Hepatocyte (in vitro differentiated cells): ENCODE results near the gene RALA.

ENCODE experiments used
- CTCF ChIP-seq: fragments of 200-600 bp; sonication (generic); IDR thresholded peaks from 2 replicates; pipeline ENCODE4 v1.5.1; 2016; ENCODE audit warnings: antibody characterized with exemption, mild to moderate bottlenecking; ENCODE audit not compliant: poor library complexity
- EZH2 ChIP-seq: fragments of 200-600 bp; sonication (generic); IDR thresholded peaks from 2 replicates; pipeline ENCODE4 v1.6.1; 2016; ENCODE audit warnings: antibody characterized with exemption, mild to moderate bottlenecking, borderline replicate concordance
- EZH2phosphoT487 ChIP-seq: fragments of 200-600 bp; sonication (generic); IDR thresholded peaks from one replicate; pipeline ENCODE4 v1.6.1; 2018; ENCODE audit warnings: antibody characterized with exemption, mild to moderate bottlenecking, low read depth, moderate library complexity; ENCODE audit not compliant: unreplicated experiment, severe bottlenecking

GRCh38 chr7:39664585-39664984 is 41.2 kb downstream of the RALA start:
- TF ChIP-seq CTCF = no peak
- no peak for TF ChIP-seq EZH2
- no peak for TF ChIP-seq EZH2phosphoT487
